ENCODE results near the gene FAM200B.

FAM200B gene

GRCh38 chr4:15681372-15682241 is at the start of gene FAM200B:
FAM200B (plus strand) TSS chr4:15681827; CDS start chr4:15686978, 5,151 bp downstream.
- peak; percentile 85 for DNase-seq

DNA sequence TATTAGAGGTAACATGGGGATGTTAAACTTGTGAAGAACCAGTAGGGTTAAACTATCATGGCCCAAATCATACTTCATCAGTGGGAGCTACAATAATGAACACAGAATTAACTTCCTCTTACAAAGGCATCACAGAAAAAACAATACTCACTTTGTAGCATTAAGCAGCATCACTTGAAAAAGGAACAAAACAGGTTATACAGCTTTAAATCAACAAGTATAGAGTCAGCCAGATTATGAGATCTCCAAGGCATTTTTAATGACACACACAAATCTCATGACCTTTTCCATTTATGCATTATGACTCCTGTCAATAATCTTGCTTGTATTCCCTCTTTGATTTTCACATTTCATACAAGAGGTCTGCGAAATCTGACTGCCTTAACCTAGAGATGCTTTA is 44.8 kb upstream of the FAM200B start:
- no peak for DNase-seq

- no peak for DNase-seq
Observed at GRCh38 chr4:15638418-15638817, 43.2 kb upstream of the FAM200B start.

GRCh38 chr4:15648600-15648999 is 33.0 kb upstream of the FAM200B start:
- no peak for DNase-seq

DNA sequence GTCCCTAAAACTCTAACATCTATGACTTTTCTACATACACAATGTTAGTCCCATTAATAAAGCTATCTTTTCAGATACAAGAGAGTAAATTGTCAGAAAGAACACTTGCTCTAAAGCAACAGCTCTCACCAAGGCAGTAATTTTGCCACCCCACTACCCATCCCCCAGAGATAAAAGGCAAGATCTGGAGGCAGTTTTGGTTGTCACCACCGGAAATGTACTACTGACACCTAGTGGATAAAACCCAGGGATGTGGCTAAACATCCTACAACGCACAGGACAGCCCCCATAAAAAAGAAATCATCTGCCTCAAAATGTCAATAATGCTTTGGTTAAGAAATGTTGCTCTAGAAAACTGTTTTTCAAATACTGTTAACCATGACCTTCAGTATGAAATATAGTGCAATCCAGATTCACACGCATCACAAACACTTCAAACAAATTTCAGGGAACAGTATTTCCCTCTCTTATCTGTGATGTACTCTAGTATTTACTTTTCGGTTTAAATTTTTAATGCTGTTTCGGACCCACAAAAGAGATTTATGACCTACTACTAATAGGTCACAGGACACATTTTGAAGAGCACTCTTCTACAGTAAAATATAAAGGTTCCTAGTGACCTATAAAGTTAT is 31.6 kb upstream of the FAM200B start:
- DNase-seq, result peak; percentile 6

- no peak for DNase-seq
Observed at GRCh38 chr4:15651676-15652075, 30.0 kb upstream of the FAM200B start.

- DNase-seq, result no peak
Observed at GRCh38 chr4:15652191-15652590, 29.4 kb upstream of the FAM200B start.

GRCh38 chr4:15652841-15653240 is 28.8 kb upstream of the FAM200B start:
- no peak for DNase-seq

DNA sequence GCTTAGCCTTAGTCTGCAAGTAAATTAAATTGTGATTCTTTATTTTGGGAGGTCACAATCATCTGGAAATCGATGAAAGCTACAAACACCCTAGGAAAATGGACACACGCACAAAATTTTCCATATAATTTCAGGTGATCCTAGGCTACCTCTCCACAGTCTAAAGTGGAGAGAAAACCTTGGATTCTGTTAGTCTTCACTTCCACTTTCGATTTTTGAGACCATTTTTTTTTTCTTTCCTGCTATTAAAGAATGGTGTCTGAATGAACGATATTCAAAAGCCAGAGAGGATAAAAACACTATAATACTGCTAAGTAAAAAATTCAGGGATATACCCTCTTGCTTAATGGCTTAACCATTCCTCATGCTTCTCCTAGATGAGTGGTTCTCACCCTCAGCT is 28.2 kb upstream of the FAM200B start:
- DNase-seq, result no peak

DNA sequence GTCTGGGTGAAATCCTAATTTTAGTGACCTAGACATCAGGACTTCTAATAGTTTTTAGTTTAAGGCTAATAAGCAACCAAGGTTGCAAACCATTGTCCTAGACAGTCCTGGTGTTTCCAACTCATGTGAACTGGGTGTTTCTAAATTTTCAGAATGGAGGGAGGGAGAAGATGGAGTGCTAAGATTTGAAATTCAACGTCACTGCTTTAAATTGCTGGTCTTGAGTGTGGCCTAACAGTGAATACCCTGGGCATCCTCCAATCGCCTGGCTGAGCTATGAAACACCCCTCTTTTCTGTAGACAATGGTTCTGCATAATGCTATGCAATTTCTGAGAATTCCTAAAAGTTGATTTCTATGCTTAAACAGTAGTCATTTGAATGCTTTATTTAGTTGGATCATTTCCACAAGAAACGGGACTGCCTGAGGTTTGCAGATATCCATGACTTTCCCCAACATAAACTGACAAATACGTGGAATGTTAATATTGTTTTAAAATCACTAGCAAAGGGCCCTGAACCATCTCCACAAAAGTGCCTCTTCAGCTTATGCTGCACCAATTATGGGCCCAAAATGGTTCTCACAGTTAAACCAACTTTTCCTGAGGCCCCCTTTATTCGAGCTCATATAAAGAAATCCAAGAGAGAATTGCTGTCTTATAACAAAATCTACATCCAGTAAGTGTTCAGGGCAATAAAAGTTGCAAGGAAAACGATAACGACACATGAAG is 27.6 kb upstream of the FAM200B start:
- no peak for DNase-seq

DNA sequence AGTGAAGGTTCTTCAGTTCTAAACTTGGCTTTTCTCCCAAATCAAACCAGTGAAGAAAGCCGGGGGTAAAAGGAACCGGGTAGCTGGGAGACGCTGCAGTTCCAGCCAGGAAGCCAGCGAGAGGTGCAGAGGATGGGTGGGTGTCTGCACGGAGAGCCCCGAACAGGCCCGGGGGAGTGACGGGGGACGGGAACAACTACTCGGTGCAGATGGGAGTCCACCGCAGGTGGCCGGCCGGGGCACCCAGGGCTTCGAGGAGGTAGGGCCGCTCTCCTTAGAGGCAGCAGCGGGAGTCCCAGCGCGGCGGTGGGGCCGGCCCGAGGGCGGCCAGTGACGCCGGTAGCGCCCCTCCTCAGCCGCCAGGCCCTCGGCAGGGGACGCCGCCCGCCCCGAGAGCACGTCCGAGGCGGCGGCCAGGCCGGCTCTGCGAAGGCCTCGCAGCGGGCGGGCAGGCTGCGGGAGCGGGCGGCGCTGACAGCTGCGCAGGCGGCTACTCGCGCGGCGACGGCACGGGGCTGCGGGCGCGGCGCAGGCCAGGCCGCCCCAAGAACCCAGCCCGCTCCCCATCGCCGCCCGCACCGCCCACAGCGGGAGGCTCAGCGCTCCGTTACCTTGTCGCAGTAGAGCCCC is 26.9 kb upstream of the FAM200B start:
- DNase-seq, result no peak

- DNase-seq, result peak; percentile 28
Observed at GRCh38 chr4:15655223-15656037, 26.2 kb upstream of the FAM200B start, which contains the start of gene FBXL5. FBXL5 (minus strand) TSS chr4:15655357; CDS start chr4:15655287, 70 bp downstream.

DNA sequence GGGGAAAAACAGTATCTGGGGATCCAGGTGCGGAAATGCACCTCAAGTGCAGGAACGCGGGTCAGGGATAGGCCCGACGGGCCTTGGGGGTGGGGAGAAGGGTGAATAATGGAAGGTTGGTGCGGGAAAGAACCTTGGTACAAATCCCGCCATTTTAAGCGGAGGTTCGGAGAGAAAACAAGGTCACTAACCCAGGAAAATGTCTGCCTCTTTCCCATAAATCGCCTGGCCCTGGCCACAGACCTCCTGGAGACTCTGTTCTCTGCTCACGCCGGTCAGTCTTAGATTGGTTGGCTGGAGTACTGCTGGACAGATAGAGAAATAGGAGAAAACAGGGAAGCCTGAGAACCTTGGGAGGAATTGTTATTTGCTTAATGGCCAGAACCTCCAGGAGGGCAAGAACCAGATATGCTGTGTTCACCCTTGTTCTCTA is 25.6 kb upstream of the FAM200B start:
- no peak for DNase-seq

GRCh38 chr4:15657366-15657765 is 24.3 kb upstream of the FAM200B start:
- DNase-seq, result no peak

DNA sequence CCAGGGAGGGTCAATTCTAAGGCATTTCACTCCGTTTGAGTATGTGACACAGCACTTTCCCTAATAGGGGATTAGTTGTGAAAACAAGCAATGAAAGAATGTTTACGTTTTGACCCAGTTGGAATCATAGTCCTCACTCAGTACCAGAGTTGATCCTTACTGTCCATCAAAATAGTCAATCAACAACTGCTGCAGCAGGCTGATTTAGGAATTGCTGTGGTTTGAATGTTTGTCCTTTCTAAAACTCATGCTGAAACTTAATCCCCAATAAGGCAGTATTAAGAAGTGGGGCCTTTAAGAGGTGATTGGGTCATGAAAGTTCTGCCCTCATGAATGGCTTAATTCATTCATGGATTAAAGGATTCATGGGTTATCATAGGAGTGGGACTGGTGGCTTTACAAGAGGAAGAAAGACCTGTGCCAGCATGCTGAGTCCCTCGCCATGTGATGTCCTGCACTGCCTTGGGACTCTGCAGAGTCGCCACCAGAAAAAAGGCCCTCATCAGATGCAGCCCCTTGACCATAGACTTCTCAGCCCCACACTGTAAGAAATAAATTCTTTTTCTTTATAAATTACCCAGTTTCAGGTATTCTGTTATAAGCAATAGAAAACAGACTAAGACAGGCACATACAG is 23.4 kb upstream of the FAM200B start:
- no peak for DNase-seq

- no peak for DNase-seq
Observed at GRCh38 chr4:15658781-15659180, 22.8 kb upstream of the FAM200B start.

- no peak for DNase-seq
Observed at GRCh38 chr4:15659768-15660570, 21.7 kb upstream of the FAM200B start.

GRCh38 chr4:15665753-15666365 is 15.8 kb upstream of the FAM200B start:
- no peak for DNase-seq

DNA sequence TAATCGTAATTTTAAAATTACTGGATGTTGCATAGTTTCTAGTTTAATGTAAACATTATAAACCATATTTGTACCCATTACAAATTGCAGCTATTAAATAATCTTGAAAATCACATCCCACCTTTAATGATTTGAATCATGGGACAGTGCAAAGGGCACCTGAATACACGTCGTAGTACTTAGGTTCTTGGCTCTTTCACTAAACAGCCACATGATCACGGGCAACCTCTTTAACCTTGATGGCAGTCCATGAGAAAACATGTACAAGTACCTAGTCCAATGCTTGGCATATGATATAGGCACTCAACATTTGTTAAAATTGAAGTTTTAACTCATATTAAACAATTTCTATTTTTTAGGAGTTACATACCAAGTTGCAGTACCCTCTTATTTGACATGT is 14.6 kb upstream of the FAM200B start:
- DNase-seq, result no peak

Measured in DMS 273 treated with DMSO at 0.1 percent for 48 hours (cell line).